IMR-90 (cell line): Measurements from ENCODE around the gene CUBN.

Source experiments
- MAFK ChIP-seq: IDR thresholded peaks from 2 replicates; pipeline ENCODE4 v1.6.1; 2012; ENCODE audit warnings: low read depth, low read length, improper control_type of control experiment
- MAZ ChIP-seq: IDR thresholded peaks from 2 replicates; pipeline ENCODE4 v1.6.1; 2012; ENCODE audit warnings: low read depth, mild to moderate bottlenecking, low read length, improper control_type of control experiment, moderate library complexity, borderline replicate concordance
- MXI1 ChIP-seq: IDR thresholded peaks from 2 replicates; pipeline ENCODE4 v1.6.1; 2012; ENCODE audit warnings: low read depth, mild to moderate bottlenecking, low read length, moderate library complexity, borderline replicate concordance
- POLR2A ChIP-seq: IDR thresholded peaks from 2 replicates; pipeline ENCODE4 v1.6.1; 2012; ENCODE audit warnings: mild to moderate bottlenecking, low read depth, low read length
- RAD21 ChIP-seq: IDR thresholded peaks from 2 replicates; pipeline ENCODE4 v1.6.1; 2012; ENCODE audit warnings: low read length, improper control_type of control experiment
- TF ChIP-seq, protein P1 (sequence below): conservative IDR thresholded peaks from 2 replicates; pipeline ENCODE4 v1.5.1; 2012; ENCODE audit warnings: mild to moderate bottlenecking, low read depth, low read length, improper control_type of control experiment
- TF ChIP-seq, protein P2 (sequence below): fragments of 150-350 bp; IDR thresholded peaks from 2 replicates; pipeline ENCODE4 v1.6.1; 2016; ENCODE audit warnings: low read depth, mild to moderate bottlenecking, low read length, moderate library complexity, borderline replicate concordance

DNA sequence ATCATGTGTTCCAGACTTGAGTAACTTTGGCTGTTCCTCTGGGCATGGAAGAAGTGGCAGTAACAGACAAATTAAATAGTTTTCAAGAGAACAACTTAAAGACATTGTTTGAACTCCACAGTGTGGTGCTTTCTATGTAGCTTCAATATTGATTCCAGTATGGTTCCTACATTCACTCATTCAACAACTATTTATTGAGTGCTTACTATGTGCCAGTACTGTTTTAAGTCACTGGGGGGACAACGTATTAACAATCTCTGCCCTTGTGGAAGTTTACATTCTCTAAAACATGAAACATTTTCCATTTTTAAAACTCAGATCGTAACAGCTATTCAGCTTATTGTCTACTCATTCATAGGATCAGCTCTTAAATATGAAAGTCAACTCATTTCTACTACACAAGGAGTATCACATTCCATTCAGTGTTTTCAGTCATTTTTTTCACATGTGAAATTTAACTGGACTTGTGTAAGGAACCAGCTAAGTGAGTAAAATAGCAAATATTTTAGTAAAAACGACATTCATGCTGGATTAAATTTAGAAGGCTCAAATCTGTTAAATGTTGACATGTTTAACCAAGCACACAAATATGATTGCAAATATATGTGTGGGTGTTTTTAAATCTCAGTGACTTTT is 13.6 kb upstream of the CUBN start:
- TF ChIP-seq, protein P1, sequence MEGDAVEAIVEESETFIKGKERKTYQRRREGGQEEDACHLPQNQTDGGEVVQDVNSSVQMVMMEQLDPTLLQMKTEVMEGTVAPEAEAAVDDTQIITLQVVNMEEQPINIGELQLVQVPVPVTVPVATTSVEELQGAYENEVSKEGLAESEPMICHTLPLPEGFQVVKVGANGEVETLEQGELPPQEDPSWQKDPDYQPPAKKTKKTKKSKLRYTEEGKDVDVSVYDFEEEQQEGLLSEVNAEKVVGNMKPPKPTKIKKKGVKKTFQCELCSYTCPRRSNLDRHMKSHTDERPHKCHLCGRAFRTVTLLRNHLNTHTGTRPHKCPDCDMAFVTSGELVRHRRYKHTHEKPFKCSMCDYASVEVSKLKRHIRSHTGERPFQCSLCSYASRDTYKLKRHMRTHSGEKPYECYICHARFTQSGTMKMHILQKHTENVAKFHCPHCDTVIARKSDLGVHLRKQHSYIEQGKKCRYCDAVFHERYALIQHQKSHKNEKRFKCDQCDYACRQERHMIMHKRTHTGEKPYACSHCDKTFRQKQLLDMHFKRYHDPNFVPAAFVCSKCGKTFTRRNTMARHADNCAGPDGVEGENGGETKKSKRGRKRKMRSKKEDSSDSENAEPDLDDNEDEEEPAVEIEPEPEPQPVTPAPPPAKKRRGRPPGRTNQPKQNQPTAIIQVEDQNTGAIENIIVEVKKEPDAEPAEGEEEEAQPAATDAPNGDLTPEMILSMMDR = no peak
- TF ChIP-seq RAD21 (no peak), POLR2A (no peak), MXI1 (no peak), MAFK (no peak), MAZ (no peak)
- TF ChIP-seq, protein P2, sequence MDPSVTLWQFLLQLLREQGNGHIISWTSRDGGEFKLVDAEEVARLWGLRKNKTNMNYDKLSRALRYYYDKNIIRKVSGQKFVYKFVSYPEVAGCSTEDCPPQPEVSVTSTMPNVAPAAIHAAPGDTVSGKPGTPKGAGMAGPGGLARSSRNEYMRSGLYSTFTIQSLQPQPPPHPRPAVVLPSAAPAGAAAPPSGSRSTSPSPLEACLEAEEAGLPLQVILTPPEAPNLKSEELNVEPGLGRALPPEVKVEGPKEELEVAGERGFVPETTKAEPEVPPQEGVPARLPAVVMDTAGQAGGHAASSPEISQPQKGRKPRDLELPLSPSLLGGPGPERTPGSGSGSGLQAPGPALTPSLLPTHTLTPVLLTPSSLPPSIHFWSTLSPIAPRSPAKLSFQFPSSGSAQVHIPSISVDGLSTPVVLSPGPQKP = no peak
